ENCODE measurements around the gene CATSPERE. TPM values are rescaled to one million over a fixed set of nuclear protein-coding genes. Genes with fewer than 3 reads are reported as not detected.

CATSPERE gene
- total RNA-seq, 4 donors from 2014 or later, result 0.49 to 0.58 (median 0.56) TPM; not detected in 1

DNA sequence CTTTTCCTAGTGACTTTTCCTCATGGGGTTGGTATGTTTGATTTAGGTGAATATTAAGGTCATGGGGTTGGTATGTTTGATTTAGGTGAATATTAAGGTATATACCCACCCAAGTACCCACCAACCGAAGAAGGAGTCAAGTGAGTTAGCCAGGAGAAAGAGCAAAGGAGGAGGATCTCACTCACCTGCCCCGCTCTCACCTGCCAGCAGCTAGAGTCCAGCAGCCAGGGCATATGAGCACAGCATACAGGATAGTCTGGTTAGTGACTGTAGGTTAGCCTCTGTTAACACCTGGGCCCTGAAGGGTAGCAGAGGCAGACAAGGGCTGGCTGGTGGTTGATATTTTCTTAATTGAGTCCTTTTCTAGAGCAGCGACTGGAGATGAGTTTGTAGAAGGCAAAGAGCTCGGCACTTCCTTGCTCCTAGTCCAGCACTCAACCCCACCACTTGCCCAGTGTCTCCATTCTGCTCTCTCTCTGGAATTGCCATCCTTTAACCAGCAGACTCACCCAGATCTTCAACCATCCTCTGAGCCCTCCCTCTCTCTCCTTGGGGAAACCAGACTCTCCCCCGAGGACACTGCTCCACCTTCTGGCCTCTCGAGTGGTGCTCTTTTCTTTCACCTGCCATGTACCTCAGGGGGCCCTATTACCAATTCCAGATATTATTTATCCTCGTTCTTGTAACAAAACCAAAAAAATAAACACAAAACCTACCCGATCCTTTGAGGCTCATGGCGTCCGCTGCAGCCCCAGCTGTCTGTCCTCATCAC lies 175.6 kb downstream of the CATSPERE start:
- TF ChIP-seq, protein P1, sequence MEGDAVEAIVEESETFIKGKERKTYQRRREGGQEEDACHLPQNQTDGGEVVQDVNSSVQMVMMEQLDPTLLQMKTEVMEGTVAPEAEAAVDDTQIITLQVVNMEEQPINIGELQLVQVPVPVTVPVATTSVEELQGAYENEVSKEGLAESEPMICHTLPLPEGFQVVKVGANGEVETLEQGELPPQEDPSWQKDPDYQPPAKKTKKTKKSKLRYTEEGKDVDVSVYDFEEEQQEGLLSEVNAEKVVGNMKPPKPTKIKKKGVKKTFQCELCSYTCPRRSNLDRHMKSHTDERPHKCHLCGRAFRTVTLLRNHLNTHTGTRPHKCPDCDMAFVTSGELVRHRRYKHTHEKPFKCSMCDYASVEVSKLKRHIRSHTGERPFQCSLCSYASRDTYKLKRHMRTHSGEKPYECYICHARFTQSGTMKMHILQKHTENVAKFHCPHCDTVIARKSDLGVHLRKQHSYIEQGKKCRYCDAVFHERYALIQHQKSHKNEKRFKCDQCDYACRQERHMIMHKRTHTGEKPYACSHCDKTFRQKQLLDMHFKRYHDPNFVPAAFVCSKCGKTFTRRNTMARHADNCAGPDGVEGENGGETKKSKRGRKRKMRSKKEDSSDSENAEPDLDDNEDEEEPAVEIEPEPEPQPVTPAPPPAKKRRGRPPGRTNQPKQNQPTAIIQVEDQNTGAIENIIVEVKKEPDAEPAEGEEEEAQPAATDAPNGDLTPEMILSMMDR (IDR thresholded peaks at IDR 0.05 in 4 of 5, conservative IDR thresholded peaks at IDR 0.05 in 1 of 5), result no peak
- TF ChIP-seq POLR2A (IDR thresholded peaks at IDR 0.05), result no peak
- intact Hi-C loops (cut with DNase I; ENCODE audit: low total_unique reads), result no loop called here
- Histone ChIP-seq H3K9me3 (no peaks in the 10 kb centered on the region), H3K27ac (no peak overlapping the region), H3K27me3 (no peaks in the 10 kb centered on the region), H3K36me3 (no peaks in the 10 kb centered on the region), H3K4me3 (no peak overlapping the region), H3K4me1 (no peaks in the 10 kb centered on the region)
- in situ Hi-C loops (cut with MboI; ENCODE audit: low sequenced_read_pairs in 4 of 4), result no loop called here
- ATAC-seq (no peak), DNase-seq (no peak)

DNA sequence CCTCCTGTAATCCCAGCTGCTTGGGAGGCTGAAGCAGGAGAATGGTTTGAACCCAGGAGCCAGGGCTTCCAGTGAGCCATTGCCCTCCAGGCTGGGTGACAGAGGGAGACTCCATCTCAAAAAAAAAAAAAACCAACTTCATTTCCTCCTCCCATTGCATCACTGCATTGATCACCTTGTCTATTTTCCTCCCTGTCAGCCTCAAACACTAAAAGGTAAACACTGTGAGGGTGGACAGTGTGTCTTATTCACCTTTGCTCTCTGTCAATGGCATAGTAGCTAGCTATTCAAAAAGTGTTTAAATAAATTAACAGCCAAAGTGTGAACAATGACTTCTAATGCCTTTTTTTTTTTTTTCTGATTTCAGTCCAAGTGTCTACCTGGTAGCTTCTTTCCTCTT lies 178.5 kb downstream of the CATSPERE start:
- Histone ChIP-seq H3K4me3 (no peak overlapping the region), H3K27ac (no peak overlapping the region), H3K27me3 (no peaks in the 10 kb centered on the region), H3K36me3 (no peaks in the 10 kb centered on the region), H3K9me3 (no peaks in the 10 kb centered on the region), H3K4me1 (no peaks in the 10 kb centered on the region)
- DNase-seq (no peak), ATAC-seq (no peak)
- intact Hi-C loops (cut with DNase I; ENCODE audit: low total_unique reads), result no loop called here
- TF ChIP-seq, protein P1 (IDR thresholded peaks at IDR 0.05 in 4 of 5, conservative IDR thresholded peaks at IDR 0.05 in 1 of 5), result no peak
- no peak for TF ChIP-seq POLR2A (IDR thresholded peaks at IDR 0.05)
- in situ Hi-C loops (cut with MboI; ENCODE audit: low sequenced_read_pairs in 4 of 4), result no loop called here

DNA sequence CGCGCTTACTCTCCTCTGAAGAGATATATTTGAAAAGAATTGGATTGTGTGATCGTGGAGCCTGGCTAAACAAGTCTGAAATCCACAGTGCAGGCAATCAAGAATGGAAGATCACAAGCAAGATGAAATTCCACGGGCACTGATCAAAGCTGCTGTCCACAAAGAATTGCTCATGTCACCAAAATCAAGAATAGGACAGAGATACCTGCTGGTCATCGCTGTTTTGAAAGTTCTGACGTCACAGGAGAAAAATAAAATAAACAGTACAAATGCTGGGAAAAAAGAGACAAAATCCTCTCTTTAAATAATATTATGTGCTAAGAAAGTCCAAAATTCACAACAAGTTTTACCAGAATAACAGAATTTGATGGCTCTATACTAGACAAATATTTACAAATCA lies 179.8 kb downstream of the CATSPERE start:
- intact Hi-C loops (cut with DNase I; ENCODE audit: low total_unique reads) (no loop called here), in situ Hi-C loops (cut with MboI; ENCODE audit: low sequenced_read_pairs in 4 of 4) (no loop called here)
- no peak overlapping the region for H3K27ac ChIP-seq
- ATAC-seq, result no peak
- no peaks in the 10 kb centered on the region for H3K9me3 ChIP-seq
- no peak for DNase-seq
- H3K4me1 ChIP-seq, result no peaks in the 10 kb centered on the region
- H3K27me3 ChIP-seq, result no peaks in the 10 kb centered on the region
- no peak for TF ChIP-seq POLR2A (IDR thresholded peaks at IDR 0.05)
- TF ChIP-seq, protein P1 (IDR thresholded peaks at IDR 0.05 in 4 of 5, conservative IDR thresholded peaks at IDR 0.05 in 1 of 5), result no peak
- H3K4me3 ChIP-seq, result no peak overlapping the region
- no peaks in the 10 kb centered on the region for H3K36me3 ChIP-seq

DNA sequence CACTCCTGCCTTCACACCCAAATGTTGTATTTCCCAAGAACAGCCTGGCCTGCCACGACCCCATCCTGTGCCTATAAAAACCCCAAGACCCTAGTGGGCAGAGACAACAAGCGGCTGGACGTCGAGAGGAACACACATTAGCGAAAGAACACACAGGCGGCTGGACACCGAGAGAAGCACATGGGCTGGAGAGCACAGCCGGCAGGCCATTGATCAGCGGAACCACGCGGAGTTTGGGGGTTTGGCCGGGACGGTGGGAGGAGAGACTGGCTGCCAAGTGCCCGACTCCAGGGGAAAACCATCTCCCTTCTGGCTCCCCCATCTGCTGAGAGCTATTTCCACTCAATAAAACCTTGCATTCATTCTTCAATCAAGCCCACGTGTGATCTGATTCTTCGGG lies 181.5 kb downstream of the CATSPERE start:
- Histone ChIP-seq H3K27me3 (no peaks in the 10 kb centered on the region), H3K4me1 (no peaks in the 10 kb centered on the region), H3K27ac (no peak overlapping the region), H3K4me3 (no peak overlapping the region), H3K9me3 (no peaks in the 10 kb centered on the region), H3K36me3 (no peaks in the 10 kb centered on the region)
- in situ Hi-C loops (cut with MboI; ENCODE audit: low sequenced_read_pairs in 4 of 4), result no loop called here
- intact Hi-C loops (cut with DNase I; ENCODE audit: low total_unique reads), result no loop called here
- DNase-seq (no peak), ATAC-seq (no peak)
- no peak for TF ChIP-seq POLR2A (IDR thresholded peaks at IDR 0.05)
- TF ChIP-seq, protein P1 (IDR thresholded peaks at IDR 0.05 in 4 of 5, conservative IDR thresholded peaks at IDR 0.05 in 1 of 5), result no peak

DNA sequence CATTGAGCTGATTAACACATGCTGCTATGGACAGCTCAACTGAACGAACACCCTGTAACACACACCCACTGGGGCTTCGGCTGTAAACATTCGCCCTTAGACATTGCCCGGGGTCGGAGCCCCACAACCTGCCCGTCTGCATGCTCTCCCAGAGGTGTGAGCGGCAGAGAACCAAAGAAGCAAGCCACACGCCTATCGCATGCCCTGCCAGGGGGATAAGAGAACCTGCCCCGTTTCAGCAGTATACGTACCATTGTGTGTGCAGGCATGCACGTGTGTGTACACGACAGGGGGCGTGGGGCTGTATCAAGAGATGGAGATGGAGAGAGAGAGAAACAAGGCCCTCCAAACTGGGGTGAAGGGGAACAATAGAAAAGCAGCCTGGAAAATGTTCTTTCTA lies 181.9 kb downstream of the CATSPERE start:
- in situ Hi-C loops (cut with MboI; ENCODE audit: low sequenced_read_pairs in 4 of 4) (no loop called here), intact Hi-C loops (cut with DNase I; ENCODE audit: low total_unique reads) (no loop called here)
- Histone ChIP-seq H3K27ac (no peak overlapping the region), H3K4me1 (no peaks in the 10 kb centered on the region), H3K36me3 (no peaks in the 10 kb centered on the region), H3K4me3 (no peak overlapping the region), H3K27me3 (no peaks in the 10 kb centered on the region), H3K9me3 (no peaks in the 10 kb centered on the region)
- no peak for DNase-seq
- no peak for ATAC-seq
- TF ChIP-seq POLR2A (IDR thresholded peaks at IDR 0.05), result no peak
- TF ChIP-seq, protein P1 (IDR thresholded peaks at IDR 0.05 in 4 of 5, conservative IDR thresholded peaks at IDR 0.05 in 1 of 5), result no peak
